Endothelial cell of umbilical vein (primary cell): ENCODE measurements around the gene LHCGR. TPM values are rescaled to one million over a fixed set of nuclear protein-coding genes. Genes with fewer than 3 reads are reported as not detected.

Experiments used
- BruUV-seq: library from RNA; stranded (reverse); fragments of 400-500 nt; replicated peaks from 2 replicates; lab custom pipeline; 2021; lab: Mats Ljungman, UMichigan
- CTCF ChIA-PET: fragments of 300-600, 350-600 bp; sonication (Branson Sonifier 250); formaldehyde crosslinking; loops from one replicate; lab custom pipeline; 2021; ENCODE audit warnings: antibody characterized with exemption, inconsistent platforms; lab: Charles Lee
- POLR2A ChIA-PET: fragments of 300-600, 350-600 bp; sonication (Branson Sonifier 250); formaldehyde crosslinking; loops from one replicate; lab custom pipeline; 2021; ENCODE audit warnings: antibody characterized with exemption, inconsistent platforms; lab: Charles Lee
- DNase-seq: peaks from one replicate; pipeline ENCODE4 v3.0.0-alpha.2; 2011; ENCODE audit warnings: low read depth, low spot score
- FAIRE-seq: peaks from 2 replicates; lab custom pipeline; 2011; peaks lifted over from hg19 to GRCh38; lab: Jason Lieb, UNC
- H2AFZ ChIP-seq: 2 replicates; pipeline ENCODE4 v1.6.0; 2012; ENCODE audit warnings: low read depth, low read length, control low read depth, inconsistent platforms
- H3K27ac ChIP-seq: 2 replicates; pipeline ENCODE4 v1.5.1; 2011; ENCODE audit warnings: low read depth, mild to moderate bottlenecking, control low read depth, low read length, moderate library complexity; ENCODE audit not compliant: insufficient read depth
- H3K27me3 ChIP-seq, 2 experiments: 2 replicates each; pipeline versions ENCODE4 v1.6.0 to v1.6.1; 2011; ENCODE audit warnings: low read length in 2 of 2, mixed read lengths in 1 of 2; ENCODE audit not compliant: control insufficient read depth in 2 of 2, insufficient read depth in 2 of 2
- H3K36me3 ChIP-seq, 2 experiments: 2 replicates in 1 of 2; 3 replicates in 1 of 2; pipeline ENCODE4 v1.5.1; 2011; ENCODE audit warnings: low read length in 2 of 2, mild to moderate bottlenecking in 1 of 2, moderate library complexity in 1 of 2; ENCODE audit not compliant: control insufficient read depth in 2 of 2, insufficient read depth in 2 of 2; ENCODE audit errors: extremely low read depth in 1 of 2
- H3K4me1 ChIP-seq: 3 replicates; pipeline ENCODE4 v1.5.1; 2011; ENCODE audit warnings: mild to moderate bottlenecking, low read length; ENCODE audit not compliant: control insufficient read depth, insufficient read depth; ENCODE audit errors: extremely low read depth
- H3K4me2 ChIP-seq: 2 replicates; pipeline ENCODE4 v1.6.1; 2011; ENCODE audit warnings: low read length, control low read depth, mixed read lengths; ENCODE audit not compliant: insufficient read depth
- H3K4me3 ChIP-seq, 3 experiments: fragments of 200-600 bp in 1 of 3; sonication (generic), shearing (Covaris generic) in 1 of 3; replicated peaks in 1 of 3; 2 replicates each; pipeline ENCODE4 v1.5.1; 2011 to 2016; ENCODE audit warnings: control low read depth in 3 of 3, low read length in 3 of 3, mild to moderate bottlenecking in 2 of 3, inconsistent platforms in 1 of 3, low read depth in 1 of 3, moderate library complexity in 1 of 3; ENCODE audit not compliant: insufficient read depth in 1 of 3
- H3K79me2 ChIP-seq: 2 replicates; pipeline ENCODE4 v1.6.0; 2012; ENCODE audit warnings: low read length, inconsistent platforms; ENCODE audit not compliant: control insufficient read depth, insufficient read depth
- H3K9ac ChIP-seq: replicated peaks from 2 replicates; pipeline ENCODE3; 2011; ENCODE audit warnings: low read length, control low read depth; ENCODE audit not compliant: insufficient read depth; ENCODE audit errors: extremely low read depth
- H3K9me1 ChIP-seq: replicated peaks from 3 replicates; pipeline ENCODE4 v1.6.0; 2011; ENCODE audit warnings: mild to moderate bottlenecking, low read length; ENCODE audit not compliant: control insufficient read depth, insufficient read depth; ENCODE audit errors: extremely low read depth
- H3K9me3 ChIP-seq: replicated peaks from 2 replicates; pipeline ENCODE4 v1.5.1; 2012; ENCODE audit warnings: low read length, inconsistent platforms; ENCODE audit not compliant: control insufficient read depth, insufficient read depth
- H4K20me1 ChIP-seq: replicated peaks from 2 replicates; pipeline ENCODE3; 2011; ENCODE audit warnings: mild to moderate bottlenecking, low read length; ENCODE audit not compliant: control insufficient read depth, insufficient read depth; ENCODE audit errors: extremely low read depth
- EZH2 ChIP-seq: IDR thresholded peaks from 2 replicates; pipeline ENCODE4 v1.6.1; 2012; ENCODE audit warnings: borderline replicate concordance, low read depth, mild to moderate bottlenecking, moderate library complexity, low read length, inconsistent platforms; ENCODE audit not compliant: severe bottlenecking
- FOS ChIP-seq: IDR thresholded peaks from 2 replicates; pipeline ENCODE4 v1.6.1; 2011; ENCODE audit warnings: mild to moderate bottlenecking, low read length, moderate library complexity, borderline replicate concordance; ENCODE audit not compliant: insufficient read depth
- GATA2 ChIP-seq: IDR thresholded peaks from 2 replicates; pipeline ENCODE4 v1.7.0; 2011; ENCODE audit warnings: low read depth, mild to moderate bottlenecking, moderate library complexity, mixed read lengths, low read length; ENCODE audit not compliant: insufficient read length, insufficient read depth
- JUN ChIP-seq: IDR thresholded peaks from 2 replicates; pipeline ENCODE4 v1.6.1; 2011; ENCODE audit warnings: borderline replicate concordance, low read depth; ENCODE audit not compliant: insufficient read length, insufficient read depth
- MAX ChIP-seq: IDR thresholded peaks from 2 replicates; pipeline ENCODE4 v1.6.1; 2011; ENCODE audit not compliant: insufficient read depth, insufficient read length
- MYC ChIP-seq: IDR thresholded peaks from one replicate; pipeline ENCODE4 v1.6.1; 2011; ENCODE audit warnings: mild to moderate bottlenecking, low read depth, low read length
- POLR2A ChIP-seq: IDR thresholded peaks from 2 replicates; pipeline ENCODE4 v1.6.1; 2012; ENCODE audit warnings: low read depth, mild to moderate bottlenecking, control low read depth, low read length
- POLR2AphosphoS5 ChIP-seq: IDR thresholded peaks from 2 replicates; pipeline ENCODE4 v1.6.1; 2012; ENCODE audit warnings: low read depth, mild to moderate bottlenecking, control low read depth, low read length, moderate library complexity; ENCODE audit not compliant: insufficient read depth
- dilution Hi-C: fragments of 300-500 bp; cut with MboI; formaldehyde crosslinking; loops from one replicate; pipeline ENCODE4 v1.15.0; 2019; ENCODE audit warnings: low sequenced_read_pairs; ENCODE audit not compliant: extremely low pct_ligation_motif_present
- intact Hi-C: fragments of 100-400 bp; cut with micrococcal nuclease; formaldehyde crosslinking; loops from one replicate; pipeline ENCODE4 v1.10.0; 2022
- polyA plus RNA-seq, 4 experiments: library from polyadenylated mRNA; depleted of rRNA in 3 of 4; stranded (reverse) in 3 of 4; unstranded in 1 of 4; fragments of >200 nt; gene quantifications; 2 replicates each; pipeline versions ENCODE4 v1.2.1 to v1.2.3, GENCODE V29; 2011 to 2012; ENCODE audit warnings: missing spikeins in 1 of 4
- total RNA-seq: library from RNA; stranded (reverse); gene quantifications from 2 replicates; pipeline ENCODE4 v1.2.3, GENCODE V29; 2021
- TF ChIP-seq, protein P1 (sequence below), 2 donors: IDR thresholded peaks; 1 replicate in 1 of 2; 2 replicates in 1 of 2; pipeline ENCODE4 v1.5.1; 2011; ENCODE audit warnings: low read length in 2 of 2, mild to moderate bottlenecking in 2 of 2, moderate library complexity in 2 of 2, control low read depth in 1 of 2, inconsistent platforms in 1 of 2, low read depth in 1 of 2; ENCODE audit not compliant: insufficient read depth in 1 of 2; ENCODE audit errors: extremely low read depth in 1 of 2

The LHCGR gene
- total and polyA plus RNA-seq, 2 donors (not counting 3 experiments of a cell fraction or from before 2014, with no cell fraction given): not detected

- no peak overlapping the region for H3K9ac ChIP-seq
- H3K4me1 ChIP-seq: no peaks in the 10 kb centered on the region
- TF ChIP-seq EZH2 (no peak), GATA2 (no peak), FOS (no peak), MYC (no peak), MAX (no peak), POLR2AphosphoS5 (no peak), JUN (no peak), POLR2A (no peak)
- TF ChIP-seq, protein P1, sequence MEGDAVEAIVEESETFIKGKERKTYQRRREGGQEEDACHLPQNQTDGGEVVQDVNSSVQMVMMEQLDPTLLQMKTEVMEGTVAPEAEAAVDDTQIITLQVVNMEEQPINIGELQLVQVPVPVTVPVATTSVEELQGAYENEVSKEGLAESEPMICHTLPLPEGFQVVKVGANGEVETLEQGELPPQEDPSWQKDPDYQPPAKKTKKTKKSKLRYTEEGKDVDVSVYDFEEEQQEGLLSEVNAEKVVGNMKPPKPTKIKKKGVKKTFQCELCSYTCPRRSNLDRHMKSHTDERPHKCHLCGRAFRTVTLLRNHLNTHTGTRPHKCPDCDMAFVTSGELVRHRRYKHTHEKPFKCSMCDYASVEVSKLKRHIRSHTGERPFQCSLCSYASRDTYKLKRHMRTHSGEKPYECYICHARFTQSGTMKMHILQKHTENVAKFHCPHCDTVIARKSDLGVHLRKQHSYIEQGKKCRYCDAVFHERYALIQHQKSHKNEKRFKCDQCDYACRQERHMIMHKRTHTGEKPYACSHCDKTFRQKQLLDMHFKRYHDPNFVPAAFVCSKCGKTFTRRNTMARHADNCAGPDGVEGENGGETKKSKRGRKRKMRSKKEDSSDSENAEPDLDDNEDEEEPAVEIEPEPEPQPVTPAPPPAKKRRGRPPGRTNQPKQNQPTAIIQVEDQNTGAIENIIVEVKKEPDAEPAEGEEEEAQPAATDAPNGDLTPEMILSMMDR (IDR thresholded peaks at IDR 0.05; ENCODE audit: extremely low read depth in 1 of 2, insufficient read depth in 1 of 2, low read depth in 1 of 2, low read length in 2 of 2): no peak
- dilution Hi-C loops: no loop called here
- H3K9me1 ChIP-seq: no peaks in the 10 kb centered on the region
- H3K4me3 ChIP-seq: no peak overlapping the region
- CTCF ChIA-PET: no interaction called here
- no peaks in the 10 kb centered on the region for H3K79me2 ChIP-seq
- DNase-seq (no peak), FAIRE-seq (no peak)
- no peak overlapping the region for H3K27ac ChIP-seq
- H4K20me1 ChIP-seq: no peaks in the 10 kb centered on the region
- H3K27me3 ChIP-seq: no peaks in the 10 kb centered on the region
- POLR2A ChIA-PET: no interaction called here
- BruUV-seq: no TSS peak
- no peak overlapping the region for H2AFZ ChIP-seq
- no peaks in the 10 kb centered on the region for H3K36me3 ChIP-seq
- intact Hi-C loops: no loop called here
- no peak overlapping the region for H3K4me2 ChIP-seq
- H3K9me3 ChIP-seq: no peaks in the 10 kb centered on the region
These were observed 27.2 kb downstream of the LHCGR start for GRCh38 chr2:48728295-48728694.
